HepG2 (cell line): ENCODE data around the gene EFEMP2. TPM values are rescaled to one million over a fixed set of nuclear protein-coding genes. Genes with fewer than 3 reads are reported as not detected.

Experiments
- ATAC-seq: fragments of 200-7000 bp; cut with Tn5 transposase; 3 replicates; pipeline ENCODE4 v1.9.1; 2020; ENCODE audit warnings: mild to moderate bottlenecking, moderate library complexity
- BruUV-seq: library from RNA; stranded (reverse); fragments of 400-500 nt; replicated peaks from 2 replicates; lab custom pipeline; 2021; lab: Mats Ljungman, UMichigan
- CTCF ChIA-PET: fragments of 300-600 bp; formaldehyde crosslinking; extraction: SDS; loops from one replicate; lab custom pipeline; 2021; ENCODE audit warnings: low total read pairs, inconsistent platforms, low intra/inter-chr PET ratio; lab: Yijun Ruan, JAX
- POLR2A ChIA-PET: fragments of 350-600 bp; sonication (Branson Sonifier 250); formaldehyde crosslinking; loops from one replicate; lab custom pipeline; 2020; ENCODE audit warnings: antibody characterized with exemption, inconsistent platforms; lab: Yijun Ruan, JAX
- DNase-seq: peaks from one replicate; pipeline ENCODE4 v3.0.0-alpha.2; 2015; ENCODE audit warnings: low spot score
- FAIRE-seq: peaks from 3 replicates; lab custom pipeline; 2011; peaks lifted over from hg19 to GRCh38; lab: Jason Lieb, UNC
- H2AFZ ChIP-seq: one replicate; pipeline ENCODE4 v1.6.1; 2011; ENCODE audit warnings: low read length, inconsistent platforms
- H3K27ac ChIP-seq: fragments of 300-600 bp; 3 replicates; pipeline ENCODE4 v1.8.0; 2011; ENCODE audit warnings: mixed run types, mild to moderate bottlenecking, mixed read lengths, low read length, inconsistent platforms; ENCODE audit not compliant: insufficient read depth; ENCODE audit errors: extremely low read length
- H3K27me3 ChIP-seq, 2 experiments: fragments of 200-600 bp in 1 of 2; 2 replicates in 1 of 2; 3 replicates in 1 of 2; pipeline versions ENCODE4 v1.6.0 to v1.8.0; 2011; ENCODE audit warnings: low read length in 2 of 2, mild to moderate bottlenecking in 2 of 2, moderate library complexity in 2 of 2, inconsistent platforms in 1 of 2; ENCODE audit not compliant: insufficient read depth in 2 of 2, control insufficient read depth in 1 of 2
- H3K36me3 ChIP-seq, 2 experiments: fragments of 200-600 bp in 1 of 2; replicated peaks in 1 of 2; 2 replicates in 1 of 2; 3 replicates in 1 of 2; pipeline versions ENCODE4 v1.5.1 to v1.8.0; 2011; ENCODE audit warnings: low read length in 2 of 2, inconsistent platforms in 1 of 2; ENCODE audit not compliant: insufficient read depth in 2 of 2, control insufficient read depth in 1 of 2
- H3K4me1 ChIP-seq: 2 replicates; pipeline ENCODE4 v1.5.1; 2012; ENCODE audit warnings: low read length, inconsistent platforms; ENCODE audit not compliant: insufficient read depth
- H3K4me2 ChIP-seq: 2 replicates; pipeline ENCODE4 v1.6.0; 2011; ENCODE audit warnings: low read depth, low read length, inconsistent platforms
- H3K4me3 ChIP-seq, 3 experiments: fragments of 200-600 bp in 1 of 3; sonication (generic), shearing (Covaris generic) in 1 of 3; replicated peaks in 1 of 3; 2 replicates each; pipeline ENCODE4 v1.5.1; 2011 to 2016; ENCODE audit warnings: low read length in 3 of 3, inconsistent platforms in 2 of 3, low read depth in 2 of 3, mild to moderate bottlenecking in 2 of 3, control low read depth in 1 of 3, mixed read lengths in 1 of 3; ENCODE audit not compliant: insufficient read depth in 1 of 3
- H3K79me2 ChIP-seq: one replicate; pipeline ENCODE4 v1.6.1; 2011; ENCODE audit warnings: low read length, inconsistent platforms; ENCODE audit not compliant: insufficient read depth
- H3K9ac ChIP-seq: 2 replicates; pipeline ENCODE4 v1.6.0; 2011; ENCODE audit warnings: mild to moderate bottlenecking, low read depth, low read length, inconsistent platforms; ENCODE audit not compliant: insufficient read depth
- H3K9me3 ChIP-seq: 2 replicates; pipeline ENCODE4 v1.5.1; 2012; ENCODE audit warnings: mild to moderate bottlenecking, low read length
- H4K20me1 ChIP-seq: 2 replicates; pipeline ENCODE4 v1.6.0; 2011; ENCODE audit warnings: inconsistent platforms, mild to moderate bottlenecking, low read length, moderate library complexity; ENCODE audit not compliant: insufficient read depth
- AGO1 ChIP-seq: fragments of 200-400 bp; formaldehyde crosslinking; IDR thresholded peaks from 2 replicates; pipeline ENCODE4 v1.6.1; 2017; ENCODE audit warnings: mild to moderate bottlenecking, low read depth, low read length, moderate library complexity; ENCODE audit not compliant: poor library complexity, severe bottlenecking
- DR1 ChIP-seq: sonication (generic); formaldehyde crosslinking; IDR thresholded peaks from 2 replicates; pipeline ENCODE4 v1.8.0; 2021; ENCODE audit warnings: mild to moderate bottlenecking, missing genetic modification reagents, inconsistent platforms
- FIP1L1 ChIP-seq: fragments of 200-400 bp; formaldehyde crosslinking; IDR thresholded peaks from 2 replicates; pipeline ENCODE4 v1.6.1; 2018; ENCODE audit warnings: low read depth, mild to moderate bottlenecking, low read length, moderate library complexity, borderline replicate concordance; ENCODE audit not compliant: insufficient read depth
- FOXA3 ChIP-seq: IDR thresholded peaks from 2 replicates; pipeline ENCODE4 v1.6.1; 2016; ENCODE audit warnings: missing genetic modification reagents, missing compliant biosample characterization
- NR2F2 ChIP-seq: IDR thresholded peaks from 2 replicates; pipeline ENCODE4 v1.6.1; 2012; ENCODE audit warnings: low read depth, inconsistent platforms, borderline replicate concordance
- POLR2G ChIP-seq: fragments of 200-400 bp; formaldehyde crosslinking; IDR thresholded peaks from 2 replicates; pipeline ENCODE4 v1.6.1; 2018; ENCODE audit warnings: mild to moderate bottlenecking, low read depth, low read length, moderate library complexity
- SMAD1 ChIP-seq: sonication (generic); formaldehyde crosslinking; IDR thresholded peaks from 2 replicates; pipeline ENCODE4 v1.4.0; 2020; ENCODE audit warnings: missing genetic modification reagents, low read depth, mild to moderate bottlenecking, borderline replicate concordance
- TOE1 ChIP-seq: sonication (generic); formaldehyde crosslinking; IDR thresholded peaks from 2 replicates; pipeline ENCODE4 v1.4.0; 2020; ENCODE audit warnings: mild to moderate bottlenecking, missing genetic modification reagents
- ZBTB21 ChIP-seq: sonication (generic); formaldehyde crosslinking; IDR thresholded peaks from 2 replicates; pipeline ENCODE4 v1.4.0; 2020; ENCODE audit warnings: missing genetic modification reagents
- ZNF564 ChIP-seq: sonication (generic); formaldehyde crosslinking; IDR thresholded peaks from 2 replicates; pipeline ENCODE4 v1.8.1; 2023; ENCODE audit warnings: mild to moderate bottlenecking, missing genetic modification reagents
- WGBS: methylation state at CpG from one replicate; pipeline ENCODE4 v1.1.6; 2017; ENCODE audit warnings: low lambda C conversion rate; 5-methylcytosine and 5-hydroxymethylcytosine counted together
- in situ Hi-C: cut with HindIII; loops from 2 replicates; pipeline ENCODE4 v1.10.0; 2017; ENCODE audit warnings: low pct_unique_long_range_greater_than_20kb; ENCODE audit not compliant: extremely low pct_ligation_motif_present
- intact Hi-C: fragments of 100-400 bp; cut with micrococcal nuclease; formaldehyde crosslinking; loops from one replicate; pipeline ENCODE4 v1.10.0; 2022; ENCODE audit not compliant: unreplicated experiment
- polyA plus RNA-seq, 8 experiments: library from polyadenylated mRNA; depleted of rRNA in 3 of 8; stranded (reverse) in 7 of 8; unstranded in 1 of 8; fragments of >200 nt; fragmentation: Illumina TruSeq in 4 of 8; extraction: Trizol in 4 of 8; gene quantifications; 2 replicates each; pipeline versions ENCODE4 v1.2.1 to v1.2.3, GENCODE V29; 2011 to 2016; ENCODE audit warnings: low read depth in 4 of 8, missing spikeins in 1 of 8, mixed read lengths in 1 of 8; ENCODE audit not compliant: insufficient read depth in 1 of 8
- total RNA-seq, 5 experiments: library from RNA; depleted of rRNA; stranded (reverse); fragments of >200 nt; fragmentation: Illumina TruSeq; extraction: Trizol; gene quantifications; 2 replicates each; pipeline ENCODE4 v1.2.3, GENCODE V29; 2016; ENCODE audit warnings: low read depth in 1 of 5
- TF ChIP-seq, protein P1 (sequence below): sonication (generic); formaldehyde crosslinking; IDR thresholded peaks from 2 replicates; pipeline ENCODE4 v1.5.1; 2020; ENCODE audit warnings: mild to moderate bottlenecking, missing genetic modification reagents, borderline replicate concordance
- TF ChIP-seq, protein P2 (sequence below), 2 experiments: fragments of 450-650 bp in 1 of 2; sonication (generic) in 1 of 2; formaldehyde crosslinking in 1 of 2; IDR thresholded peaks; 2 replicates each; pipeline versions ENCODE4 v1.6.1 to v1.8.0; 2016 to 2022; ENCODE audit warnings: antibody characterized with exemption in 1 of 2, mild to moderate bottlenecking in 1 of 2, missing genetic modification reagents in 1 of 2

The EFEMP2 gene
- total and polyA plus RNA-seq, 2 of the 13 experiments (the other 11 are each of a cell fraction or from before 2014, with no cell fraction given) = 7.4 to 29.7 TPM

DNA sequence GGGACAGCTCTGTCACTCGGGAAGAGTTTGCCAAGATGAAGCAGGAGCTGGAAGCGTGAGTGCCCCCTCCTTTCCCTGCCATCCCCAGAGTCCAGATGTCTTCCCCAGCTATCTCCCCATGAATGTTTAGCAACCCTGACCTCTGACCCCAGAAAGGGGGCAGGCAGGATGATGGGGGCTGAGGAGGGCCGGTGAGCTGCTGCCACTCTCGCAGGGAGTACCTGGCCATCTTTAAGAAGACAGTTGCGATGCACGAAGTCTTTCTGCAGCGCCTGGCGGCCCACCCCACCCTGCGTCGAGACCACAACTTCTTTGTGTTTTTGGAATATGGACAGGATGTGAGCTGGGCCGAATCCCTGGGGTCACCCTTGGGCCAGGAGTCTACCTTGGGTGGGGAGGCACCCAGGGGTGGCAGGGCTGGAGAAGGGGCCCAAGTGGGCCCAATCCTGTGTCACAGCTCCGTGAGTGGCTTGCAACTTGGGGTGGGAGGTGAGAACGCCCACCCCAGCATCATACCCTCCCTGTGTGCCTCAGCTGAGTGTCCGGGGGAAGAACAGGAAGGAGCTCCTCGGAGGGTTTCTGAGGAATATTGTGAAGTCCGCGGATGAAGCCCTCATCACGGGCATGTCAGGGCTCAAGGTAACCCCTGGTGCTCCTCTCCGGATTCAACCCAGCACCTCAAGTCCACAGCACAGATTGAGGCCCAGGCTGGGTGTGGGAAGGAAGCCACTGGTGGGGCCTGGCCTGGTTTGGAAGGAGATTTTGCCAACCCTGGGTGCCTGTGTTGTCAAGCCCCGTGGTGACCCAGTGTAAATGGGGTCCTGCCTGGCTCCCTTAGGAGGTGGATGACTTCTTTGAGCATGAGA lies 22.1 kb downstream of the EFEMP2 start:
- in situ Hi-C loops = loop anchor here (10.0 kb wide), 1 partner anchor 296 kb away; the partner anchor contains the start of gene LTBP3
- CTCF ChIA-PET = no interaction called here
- BruUV-seq = no TSS peak
- TF ChIP-seq SMAD1 (CRISPR knock-in tag) (no peak), TOE1 (CRISPR knock-in tag) (no peak), DR1 (CRISPR knock-in tag) (no peak), POLR2G (peak; percentile 27; the same call in 1 of the 2 replicates), ZBTB21 (CRISPR knock-in tag) (no peak), FIP1L1 (no peak), AGO1 (peak; percentile 61), NR2F2 (peak; percentile 34; the same call in 1 of the 2 replicates), FOXA3 (CRISPR knock-in tag) (no peak), ZNF564 (no peak)
- TF ChIP-seq, protein P1, sequence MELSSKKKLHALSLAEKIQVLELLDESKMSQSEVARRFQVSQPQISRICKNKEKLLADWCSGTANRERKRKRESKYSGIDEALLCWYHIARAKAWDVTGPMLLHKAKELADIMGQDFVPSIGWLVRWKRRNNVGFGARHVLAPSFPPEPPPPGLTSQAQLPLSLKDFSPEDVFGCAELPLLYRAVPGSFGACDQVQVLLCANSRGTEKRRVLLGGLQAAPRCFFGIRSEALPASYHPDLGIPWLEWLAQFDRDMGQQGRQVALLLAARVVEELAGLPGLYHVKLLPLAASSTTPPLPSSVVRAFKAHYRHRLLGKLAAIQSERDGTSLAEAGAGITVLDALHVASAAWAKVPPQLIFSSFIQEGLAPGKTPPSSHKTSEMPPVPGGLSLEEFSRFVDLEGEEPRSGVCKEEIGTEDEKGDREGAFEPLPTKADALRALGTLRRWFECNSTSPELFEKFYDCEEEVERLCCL = no peak
- TF ChIP-seq, protein P2, sequence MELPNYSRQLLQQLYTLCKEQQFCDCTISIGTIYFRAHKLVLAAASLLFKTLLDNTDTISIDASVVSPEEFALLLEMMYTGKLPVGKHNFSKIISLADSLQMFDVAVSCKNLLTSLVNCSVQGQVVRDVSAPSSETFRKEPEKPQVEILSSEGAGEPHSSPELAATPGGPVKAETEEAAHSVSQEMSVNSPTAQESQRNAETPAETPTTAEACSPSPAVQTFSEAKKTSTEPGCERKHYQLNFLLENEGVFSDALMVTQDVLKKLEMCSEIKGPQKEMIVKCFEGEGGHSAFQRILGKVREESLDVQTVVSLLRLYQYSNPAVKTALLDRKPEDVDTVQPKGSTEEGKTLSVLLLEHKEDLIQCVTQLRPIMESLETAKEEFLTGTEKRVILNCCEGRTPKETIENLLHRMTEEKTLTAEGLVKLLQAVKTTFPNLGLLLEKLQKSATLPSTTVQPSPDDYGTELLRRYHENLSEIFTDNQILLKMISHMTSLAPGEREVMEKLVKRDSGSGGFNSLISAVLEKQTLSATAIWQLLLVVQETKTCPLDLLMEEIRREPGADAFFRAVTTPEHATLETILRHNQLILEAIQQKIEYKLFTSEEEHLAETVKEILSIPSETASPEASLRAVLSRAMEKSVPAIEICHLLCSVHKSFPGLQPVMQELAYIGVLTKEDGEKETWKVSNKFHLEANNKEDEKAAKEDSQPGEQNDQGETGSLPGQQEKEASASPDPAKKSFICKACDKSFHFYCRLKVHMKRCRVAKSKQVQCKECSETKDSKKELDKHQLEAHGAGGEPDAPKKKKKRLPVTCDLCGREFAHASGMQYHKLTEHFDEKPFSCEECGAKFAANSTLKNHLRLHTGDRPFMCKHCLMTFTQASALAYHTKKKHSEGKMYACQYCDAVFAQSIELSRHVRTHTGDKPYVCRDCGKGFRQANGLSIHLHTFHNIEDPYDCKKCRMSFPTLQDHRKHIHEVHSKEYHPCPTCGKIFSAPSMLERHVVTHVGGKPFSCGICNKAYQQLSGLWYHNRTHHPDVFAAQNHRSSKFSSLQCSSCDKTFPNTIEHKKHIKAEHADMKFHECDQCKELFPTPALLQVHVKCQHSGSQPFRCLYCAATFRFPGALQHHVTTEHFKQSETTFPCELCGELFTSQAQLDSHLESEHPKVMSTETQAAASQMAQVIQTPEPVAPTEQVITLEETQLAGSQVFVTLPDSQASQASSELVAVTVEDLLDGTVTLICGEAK (IDR thresholded peaks at IDR 0.05) = no peak
- TF ChIP-seq, protein P2 (CRISPR knock-in tag; IDR thresholded peaks at IDR 0.05) = 0 out of 2 replicates have a peak, but pooled peaks have one; percentile 2

More for the DNA sequence above, 22.1 kb downstream of the EFEMP2 start:
- DNase-seq = no peak
- Histone ChIP-seq H3K4me3 (peak overlapping the region in 1 of 3 experiments; percentile 51; a peak in 1 of 6 replicates), H3K27me3 (no peaks in the 10 kb centered on the region), H3K9ac (no peak overlapping the region), H3K4me2 (peak overlapping the region; percentile 60), H3K79me2 (no peaks in the 10 kb centered on the region), H3K9me3 (0 out of 2 replicates have a peak, but pooled peaks cover 4% of the 10 kb centered on the region), H3K27ac (no peak overlapping the region), H3K36me3 (peaks cover 10 to 25% of the 10 kb centered on the region in 2 experiments), H3K4me1 (peaks cover 61% of the 10 kb centered on the region), H2AFZ (no peak overlapping the region), H4K20me1 (peaks cover 28% of the 10 kb centered on the region)
- ATAC-seq = peak; percentile 23
- WGBS = 55% methylated on average over 8 of the region's 20 CpGs
- intact Hi-C loops = no loop called here
- FAIRE-seq = no peak
- POLR2A ChIA-PET = interaction anchor here (0.5 to 4.1 kb wide), 8 partner anchors 7 to 130 kb away, joined by 3 to 21 read pairs (median 6); partner anchors contain the start of genes CFL1, FIBP, MUS81 and RNASEH2C
